ENCODE results near the gene PTPN3.

DNA sequence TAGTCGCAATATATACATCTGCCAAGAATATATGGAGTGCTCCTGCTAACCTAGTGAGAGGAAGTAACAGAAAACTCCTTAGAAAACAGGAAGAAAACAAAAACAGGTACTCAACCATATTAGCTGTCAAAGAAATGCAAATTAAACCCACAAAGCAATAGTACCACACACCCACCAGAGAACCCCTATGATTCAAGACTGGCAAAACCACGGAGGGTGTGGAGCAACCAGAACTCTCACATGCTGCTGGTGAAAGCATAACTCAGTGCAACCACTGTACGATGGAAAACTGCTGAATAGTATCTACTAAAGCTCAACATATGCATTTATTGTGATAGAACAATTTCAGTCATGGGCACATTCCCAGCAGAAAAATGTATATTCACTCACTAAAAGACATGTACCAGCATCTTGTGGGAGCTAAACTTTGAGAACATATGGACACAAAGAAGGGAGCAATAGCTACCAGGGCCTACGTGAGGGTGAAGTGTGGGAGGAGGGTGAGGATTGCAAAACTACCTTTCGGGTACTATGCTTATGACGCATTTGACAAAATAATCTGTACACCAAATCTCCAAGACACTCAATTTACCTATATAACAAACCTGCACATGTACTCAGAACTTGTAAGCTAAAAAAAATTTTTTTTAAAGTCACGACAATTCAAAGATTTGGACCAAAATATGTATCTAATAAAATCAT is 34.0 kb downstream of the PTPN3 start:
- TF ChIP-seq YY1 (IDR thresholded peaks at IDR 0.05; ENCODE audit: insufficient read depth, insufficient read length): no peak
- TF ChIP-seq ZNF274 (IDR thresholded peaks at IDR 0.05; ENCODE audit: low read depth, low read length): no peak
